Trophoblast cell (in vitro differentiated cells and primary cell): ENCODE data around the gene MIGA2.

Experiments
- DNase-seq, 2 donors: peaks; one replicate each; pipeline ENCODE4 v3.0.0-alpha.2; 2016
- H2AFZ ChIP-seq: 2 replicates; pipeline ENCODE4 v1.6.1; 2013; ENCODE audit warnings: low read length, moderate library complexity, mild to moderate bottlenecking; ENCODE audit not compliant: insufficient read depth, poor library complexity
- H2AK5ac ChIP-seq: 2 replicates; pipeline ENCODE4 v1.6.1; 2013; ENCODE audit warnings: mild to moderate bottlenecking, low read length
- H2BK120ac ChIP-seq: 2 replicates; pipeline ENCODE4 v1.6.1; 2013; ENCODE audit warnings: low read length, mild to moderate bottlenecking, moderate library complexity; ENCODE audit not compliant: insufficient read depth, poor library complexity
- H2BK12ac ChIP-seq: 2 replicates; pipeline ENCODE4 v1.6.1; 2013; ENCODE audit warnings: mild to moderate bottlenecking, low read length, moderate library complexity
- H2BK5ac ChIP-seq: 2 replicates; pipeline ENCODE4 v1.6.1; 2013; ENCODE audit warnings: low read length, low read depth, moderate library complexity, mild to moderate bottlenecking; ENCODE audit not compliant: poor library complexity
- H3K14ac ChIP-seq: 2 replicates; pipeline ENCODE4 v1.6.1; 2013; ENCODE audit warnings: mild to moderate bottlenecking, low read length
- H3K18ac ChIP-seq: 2 replicates; pipeline ENCODE4 v1.6.1; 2013; ENCODE audit warnings: mild to moderate bottlenecking, low read length
- H3K23ac ChIP-seq: 2 replicates; pipeline ENCODE4 v1.6.1; 2013; ENCODE audit warnings: low read length
- H3K27ac ChIP-seq: 2 replicates; pipeline ENCODE4 v1.5.1; 2013; ENCODE audit warnings: low read depth, mild to moderate bottlenecking, inconsistent platforms, low read length, moderate library complexity
- H3K27me3 ChIP-seq: 2 replicates; pipeline ENCODE4 v1.6.1; 2013; ENCODE audit warnings: inconsistent platforms, mild to moderate bottlenecking, low read length, moderate library complexity; ENCODE audit not compliant: insufficient read depth
- H3K36me3 ChIP-seq, 2 experiments: 1 replicate in 1 of 2; 2 replicates in 1 of 2; pipeline ENCODE4 v1.6.1; 2013; ENCODE audit warnings: low read length in 2 of 2, mild to moderate bottlenecking in 2 of 2, moderate library complexity in 1 of 2; ENCODE audit not compliant: insufficient read depth in 2 of 2, control insufficient read depth in 1 of 2
- H3K4ac ChIP-seq: 2 replicates; pipeline ENCODE4 v1.6.1; 2013; ENCODE audit warnings: low read depth, mild to moderate bottlenecking, low read length, moderate library complexity
- H3K4me1 ChIP-seq, 2 experiments: 1 replicate in 1 of 2; 2 replicates in 1 of 2; pipeline ENCODE4 v1.6.1; 2013; ENCODE audit warnings: low read length in 2 of 2, mild to moderate bottlenecking in 2 of 2, moderate library complexity in 1 of 2; ENCODE audit not compliant: insufficient read depth in 2 of 2, control insufficient read depth in 1 of 2
- H3K4me2 ChIP-seq: 2 replicates; pipeline ENCODE4 v1.6.1; 2013; ENCODE audit warnings: inconsistent platforms, mild to moderate bottlenecking, low read length, moderate library complexity
- H3K4me3 ChIP-seq: 2 replicates; pipeline ENCODE4 v1.5.1; 2013; ENCODE audit warnings: mild to moderate bottlenecking, low read depth, low read length, inconsistent platforms
- H3K79me1 ChIP-seq: one replicate; pipeline ENCODE4 v1.6.1; 2013; ENCODE audit warnings: low read length
- H3K79me2 ChIP-seq: 2 replicates; pipeline ENCODE4 v1.6.1; 2013; ENCODE audit warnings: low read length, mild to moderate bottlenecking; ENCODE audit not compliant: control insufficient read depth, insufficient read depth, poor library complexity
- H3K9ac ChIP-seq: 2 replicates; pipeline ENCODE4 v1.6.1; 2013; ENCODE audit warnings: mild to moderate bottlenecking, low read length
- H3K9me3 ChIP-seq: 2 replicates; pipeline ENCODE4 v1.6.1; 2013; ENCODE audit warnings: low read depth, mild to moderate bottlenecking, control low read depth, inconsistent platforms, low read length; ENCODE audit not compliant: insufficient read depth
- H4K12ac ChIP-seq: 2 replicates; pipeline ENCODE4 v1.6.1; 2013; ENCODE audit warnings: low read depth, mild to moderate bottlenecking, low read length, moderate library complexity
- H4K8ac ChIP-seq: 2 replicates; pipeline ENCODE4 v1.6.1; 2013; ENCODE audit warnings: low read depth, mild to moderate bottlenecking, low read length, moderate library complexity
- H4K91ac ChIP-seq: one replicate; pipeline ENCODE4 v1.6.1; 2013; ENCODE audit warnings: low read depth, mild to moderate bottlenecking, low read length, moderate library complexity
- WGBS: extraction: QIAGEN DNeasy Blood & Tissue Kit; methylation state at CpG from one replicate; pipeline ENCODE4 v1.1.7; 2013; ENCODE audit warnings: missing lambda C conversion rate; ENCODE audit not compliant: insufficient read length, insufficient coverage; ENCODE audit errors: extremely low coverage; 5-methylcytosine and 5-hydroxymethylcytosine counted together

Gene MIGA2

GRCh38 chr9:129028192-129028966 lies 8.0 kb upstream of the MIGA2 start, which contains the start of gene SH3GLB2:
SH3GLB2 (minus strand) TSS chr9:129028331; CDS start chr9:129028154, 177 bp downstream.
- H4K12ac ChIP-seq, result peak within 1 kb of the TSS; percentile 3
- H3K9ac ChIP-seq, result peak within 1 kb of the TSS; percentile 75
- peak within 1 kb of the TSS; percentile 56 for H2BK120ac ChIP-seq
- H3K23ac ChIP-seq, result no peak within 1 kb of the TSS
- peak; percentile 88 to 92 for DNase-seq
- H3K9me3 ChIP-seq, result no peaks in the 10 kb centered on the region
- H2BK12ac ChIP-seq, result peak within 1 kb of the TSS; percentile 30
- peak within 1 kb of the TSS; percentile 76 for H3K27ac ChIP-seq
- H3K79me1 ChIP-seq, result peaks cover 22% of the 10 kb centered on the region
- peak within 1 kb of the TSS; percentile 81 for H3K4ac ChIP-seq
- H3K4me3 ChIP-seq, result peak within 1 kb of the TSS; percentile 80
- peak within 1 kb of the TSS; percentile 78 for H3K14ac ChIP-seq
- peaks cover 22 to 24% of the 10 kb centered on the region in 2 experiments for H3K4me1 ChIP-seq
- peak within 1 kb of the TSS; percentile 38 for H2AFZ ChIP-seq
- H2AK5ac ChIP-seq, result peak within 1 kb of the TSS; percentile 94
- peak within 1 kb of the TSS; percentile 92 for H3K4me2 ChIP-seq
- peak within 1 kb of the TSS; percentile 60 for H2BK5ac ChIP-seq
- H3K79me2 ChIP-seq, result peaks cover 9% of the 10 kb centered on the region
- no peaks in the 10 kb centered on the region for H3K27me3 ChIP-seq
- peak within 1 kb of the TSS; percentile 60 for H4K91ac ChIP-seq
- H3K36me3 ChIP-seq, result no peaks in the 10 kb centered on the region
- H4K8ac ChIP-seq, result peak within 1 kb of the TSS; percentile 34
- WGBS, result no CpG with 5 or more reads among the region's 60 CpGs
- H3K18ac ChIP-seq, result peak within 1 kb of the TSS; percentile 74

GRCh38 chr9:129030191-129030590 lies 6.2 kb upstream of the MIGA2 start:
- H3K23ac ChIP-seq, result no peak overlapping the region
- no peak overlapping the region for H2AFZ ChIP-seq
- no peak overlapping the region for H4K91ac ChIP-seq
- H3K27ac ChIP-seq, result no peak overlapping the region
- peaks cover 20% of the 10 kb centered on the region for H3K79me1 ChIP-seq
- H3K18ac ChIP-seq, result no peak overlapping the region
- no peaks in the 10 kb centered on the region for H3K36me3 ChIP-seq
- H3K27me3 ChIP-seq, result no peaks in the 10 kb centered on the region
- peaks cover 9% of the 10 kb centered on the region for H3K79me2 ChIP-seq
- no peaks in the 10 kb centered on the region for H3K9me3 ChIP-seq
- H2BK12ac ChIP-seq, result no peak overlapping the region
- H3K4ac ChIP-seq, result no peak overlapping the region
- peaks cover 16 to 18% of the 10 kb centered on the region in 2 experiments for H3K4me1 ChIP-seq
- DNase-seq, result no peak
- no peak overlapping the region for H4K12ac ChIP-seq
- H3K14ac ChIP-seq, result no peak overlapping the region
- no peak overlapping the region for H2AK5ac ChIP-seq
- H3K9ac ChIP-seq, result no peak overlapping the region
- no peak overlapping the region for H3K4me3 ChIP-seq
- no peak overlapping the region for H2BK5ac ChIP-seq
- H2BK120ac ChIP-seq, result no peak overlapping the region
- no peak overlapping the region for H4K8ac ChIP-seq
- no peak overlapping the region for H3K4me2 ChIP-seq

- H3K14ac ChIP-seq, result no peak overlapping the region
- no peaks in the 10 kb centered on the region for H3K27me3 ChIP-seq
- no peak overlapping the region for H4K12ac ChIP-seq
- no peak overlapping the region for H2BK12ac ChIP-seq
- no peaks in the 10 kb centered on the region for H3K9me3 ChIP-seq
- no peak overlapping the region for H3K27ac ChIP-seq
- H3K4me2 ChIP-seq, result no peak overlapping the region
- no peak overlapping the region for H2AFZ ChIP-seq
- H4K8ac ChIP-seq, result no peak overlapping the region
- H2BK5ac ChIP-seq, result no peak overlapping the region
- no peak overlapping the region for H3K4me3 ChIP-seq
- no peak overlapping the region for H2BK120ac ChIP-seq
- DNase-seq, result no peak
- H3K4ac ChIP-seq, result no peak overlapping the region
- H3K9ac ChIP-seq, result no peak overlapping the region
- no peak overlapping the region for H3K18ac ChIP-seq
- H4K91ac ChIP-seq, result no peak overlapping the region
- WGBS, result no CpG with 5 or more reads among the region's 4 CpGs
- peaks cover 5% of the 10 kb centered on the region for H3K79me2 ChIP-seq
- peaks cover 12 to 14% of the 10 kb centered on the region in 2 experiments for H3K4me1 ChIP-seq
- H2AK5ac ChIP-seq, result no peak overlapping the region
- H3K36me3 ChIP-seq, result no peaks in the 10 kb centered on the region
- peaks cover 15% of the 10 kb centered on the region for H3K79me1 ChIP-seq
- H3K23ac ChIP-seq, result no peak overlapping the region
Observed at GRCh38 chr9:129031514-129031913, 4.9 kb upstream of the MIGA2 start.

- Histone ChIP-seq H4K91ac (no peak overlapping the region), H2BK12ac (no peak overlapping the region), H3K36me3 (no peaks in the 10 kb centered on the region), H4K12ac (no peak overlapping the region), H2AFZ (no peak overlapping the region), H2AK5ac (no peak overlapping the region), H2BK5ac (no peak overlapping the region), H3K79me2 (peaks cover 6% of the 10 kb centered on the region), H3K27ac (no peak overlapping the region), H3K79me1 (peaks cover 9% of the 10 kb centered on the region), H3K27me3 (no peaks in the 10 kb centered on the region), H3K23ac (no peak overlapping the region), H4K8ac (no peak overlapping the region), H3K14ac (no peak overlapping the region), H3K4me3 (no peak overlapping the region), H3K9ac (no peak overlapping the region), H3K4me2 (no peak overlapping the region), H3K4me1 (peaks cover 8 to 10% of the 10 kb centered on the region in 2 experiments), H3K4ac (no peak overlapping the region), H3K9me3 (no peaks in the 10 kb centered on the region), H2BK120ac (no peak overlapping the region), H3K18ac (no peak overlapping the region)
- no CpG with 5 or more reads among the region's 12 CpGs for WGBS
- DNase-seq, result no peak
Observed at GRCh38 chr9:129032541-129033159, 3.8 kb upstream of the MIGA2 start.
